GM19468 (cell line): ENCODE data around the gene GJC1.

ENCODE experiments used
- ATAC-seq: cut with Tn5 transposase; IDR thresholded peaks from one replicate; pipeline ENCODE4 v1.9.1; 2021; ENCODE audit warnings: mild to moderate bottlenecking, moderate library complexity, moderate number of reproducible peaks; ENCODE audit not compliant: unreplicated experiment; ENCODE audit errors: extremely low read depth

The GJC1 gene

DNA sequence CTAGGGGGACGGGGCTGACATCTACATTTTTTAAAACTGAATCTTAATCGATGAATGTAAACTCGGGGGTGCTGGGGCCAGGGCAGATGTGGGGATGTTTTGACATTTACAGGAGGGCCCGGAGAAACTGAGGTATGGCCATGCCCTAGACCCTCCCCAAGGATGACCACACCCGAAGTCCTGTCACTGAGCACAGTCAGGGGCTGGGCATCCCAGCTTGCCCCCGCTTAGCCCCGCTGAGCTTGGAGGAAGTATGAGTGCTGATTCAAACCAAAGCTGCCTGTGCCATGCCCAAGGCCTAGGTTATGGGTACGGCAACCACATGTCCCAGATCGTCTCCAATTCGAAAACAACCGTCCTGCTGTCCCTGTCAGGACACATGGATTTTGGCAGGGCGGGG lies 49.9 kb downstream of the GJC1 start:
- ATAC-seq, result no peak

- ATAC-seq, result no peak
These were observed 50.7 kb downstream of the GJC1 start for GRCh38 chr17:44779211-44780025.

- ATAC-seq, result no peak
These were observed 51.4 kb downstream of the GJC1 start for GRCh38 chr17:44778656-44779210.

DNA sequence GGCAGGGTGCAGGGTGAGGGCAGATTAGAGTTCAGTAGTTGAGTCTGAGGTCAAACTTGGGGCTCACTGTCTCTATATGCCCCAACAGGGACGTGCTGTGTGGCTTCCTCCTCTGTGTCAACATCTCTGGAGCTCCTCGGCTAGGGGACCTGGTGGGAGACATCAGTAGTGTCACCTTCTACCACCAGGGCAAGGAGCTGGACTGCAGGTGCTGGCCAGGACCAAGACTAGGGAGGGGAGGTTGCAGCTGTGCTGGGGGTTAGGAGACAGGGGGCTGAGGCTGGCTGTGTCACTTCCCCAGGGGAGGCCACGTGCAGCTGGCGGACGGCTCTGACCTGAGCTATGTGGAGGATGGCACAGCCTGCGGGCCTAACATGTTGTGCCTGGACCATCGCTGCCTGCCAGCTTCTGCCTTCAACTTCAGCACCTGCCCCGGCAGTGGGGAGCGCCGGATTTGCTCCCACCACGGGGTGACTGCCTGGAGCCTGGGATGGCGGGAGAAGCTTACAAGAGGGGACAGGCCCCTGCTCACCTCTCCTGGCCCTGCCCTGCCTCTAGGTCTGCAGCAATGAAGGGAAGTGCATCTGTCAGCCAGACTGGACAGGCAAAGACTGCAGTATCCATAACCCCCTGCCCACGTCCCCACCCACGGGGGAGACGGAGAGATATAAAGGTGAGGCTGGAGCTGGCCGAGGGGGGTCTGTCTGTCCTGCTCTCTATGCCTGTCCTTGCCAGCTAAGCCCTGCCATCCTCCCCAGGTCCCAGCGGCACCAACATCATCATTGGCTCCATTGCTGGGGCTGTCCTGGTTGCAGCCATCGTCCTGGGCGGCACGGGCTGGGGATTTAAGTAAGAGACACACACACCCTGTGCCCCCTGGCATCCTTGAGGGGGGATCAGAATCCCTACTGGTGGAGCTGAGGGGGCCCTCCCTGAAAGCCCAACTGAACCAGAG lies 52.4 kb downstream of the GJC1 start:
- ATAC-seq, result no peak

- no peak for ATAC-seq
These were observed 53.3 kb downstream of the GJC1 start for GRCh38 chr17:44776628-44777393.

- no peak for ATAC-seq
These were observed 54.1 kb downstream of the GJC1 start for GRCh38 chr17:44775838-44776621.

GRCh38 chr17:44775136-44775837 lies 54.8 kb downstream of the GJC1 start:
- peak; percentile 83 for ATAC-seq

GRCh38 chr17:44774271-44775135 lies 55.6 kb downstream of the GJC1 start:
- no peak for ATAC-seq

DNA sequence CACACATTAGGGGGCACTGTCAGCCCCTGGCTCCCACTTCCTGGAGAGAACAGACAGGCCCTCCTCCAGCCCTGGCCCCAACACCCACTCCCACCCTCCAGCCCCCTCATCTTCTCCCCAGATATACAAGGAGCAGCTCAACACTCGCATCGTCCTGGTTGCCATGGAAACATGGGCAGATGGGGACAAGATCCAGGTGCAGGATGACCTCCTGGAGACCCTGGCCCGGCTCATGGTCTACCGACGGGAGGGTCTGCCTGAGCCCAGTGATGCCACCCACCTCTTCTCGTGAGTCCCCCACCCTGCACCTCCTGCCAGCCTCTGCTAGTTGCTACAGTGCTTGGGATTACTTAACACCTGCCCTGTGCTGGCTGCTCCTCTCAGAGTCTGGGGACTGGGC lies 56.9 kb downstream of the GJC1 start:
- ATAC-seq, result no peak

GRCh38 chr17:44772308-44773045 lies 57.6 kb downstream of the GJC1 start:
- no peak for ATAC-seq

- ATAC-seq, result no peak
These were observed 59.7 kb downstream of the GJC1 start for GRCh38 chr17:44770166-44770925.

DNA sequence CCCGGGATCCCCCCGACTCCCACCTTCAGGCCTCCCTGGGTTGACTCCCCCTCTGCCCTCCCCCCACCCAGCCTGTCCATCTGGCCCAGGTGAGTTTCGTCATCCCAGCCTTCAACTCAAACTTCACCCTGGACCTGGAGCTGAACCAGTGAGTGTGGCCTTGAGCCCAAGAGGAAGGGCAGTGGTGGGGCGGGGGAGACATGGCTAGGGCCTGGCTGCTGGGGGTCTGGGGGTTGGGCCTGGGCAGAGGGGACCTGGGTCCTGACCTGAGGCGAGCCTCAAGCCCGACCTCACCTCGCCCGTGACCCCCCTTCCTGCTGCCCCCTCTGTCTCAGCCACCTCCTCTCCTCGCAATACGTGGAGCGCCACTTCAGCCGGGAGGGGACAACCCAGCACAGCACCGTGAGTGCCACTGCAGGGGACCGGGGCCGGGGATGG lies 60.4 kb downstream of the GJC1 start:
- ATAC-seq, result no peak

GRCh38 chr17:44769230-44769629 lies 60.9 kb downstream of the GJC1 start:
- ATAC-seq, result no peak

DNA sequence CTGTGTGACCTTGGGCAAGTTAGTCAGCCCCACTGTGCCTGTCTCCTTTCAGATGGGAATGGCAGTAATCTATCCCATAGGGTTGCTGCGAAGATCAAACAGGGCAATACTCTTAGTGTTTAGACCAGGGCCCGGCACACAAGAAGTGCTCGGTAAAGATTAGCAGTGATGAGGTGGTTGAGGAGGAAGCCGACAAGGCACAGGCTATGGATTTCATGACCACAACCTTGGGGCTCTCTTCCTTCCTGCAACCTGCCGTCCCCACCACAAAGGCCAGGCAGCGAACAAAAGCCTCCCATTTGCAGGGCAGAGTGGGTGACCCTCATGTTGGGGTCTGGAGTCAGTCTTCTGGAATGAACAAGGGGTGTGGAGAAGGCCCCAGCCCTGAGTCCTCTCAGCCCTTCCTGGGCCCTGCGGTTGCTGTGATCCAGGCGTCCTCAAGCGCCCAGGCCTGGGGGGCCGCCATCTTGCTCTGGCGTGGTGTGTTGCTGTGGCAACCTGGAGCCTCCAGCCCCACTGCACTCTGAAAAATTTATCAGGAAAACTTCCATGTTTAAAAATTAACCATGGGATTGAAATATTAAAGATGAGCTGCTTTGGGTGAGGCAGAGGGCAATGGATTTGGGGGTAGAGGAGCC lies 61.5 kb downstream of the GJC1 start:
- no peak for ATAC-seq

DNA sequence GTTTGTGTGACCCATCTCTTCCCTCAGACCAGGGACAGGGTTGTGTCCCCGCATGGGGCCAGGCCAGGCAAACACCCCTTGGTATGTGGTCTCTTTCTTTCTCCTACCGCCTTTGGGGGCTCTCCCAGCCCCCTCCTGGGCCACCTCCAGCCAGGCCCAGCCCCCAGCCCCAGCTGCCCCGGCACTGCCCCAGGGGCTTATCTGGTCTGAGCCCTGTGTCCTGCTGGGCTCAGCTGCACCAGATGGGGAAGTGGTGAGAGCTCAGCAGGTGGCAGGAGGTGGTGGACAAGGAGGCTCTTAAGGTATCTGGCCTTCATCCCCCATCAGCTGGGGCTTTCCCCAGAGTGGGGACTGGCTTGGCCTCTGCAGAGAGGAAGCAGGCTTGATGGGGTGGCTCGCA lies 62.6 kb downstream of the GJC1 start:
- ATAC-seq, result no peak
